DMS114 treated with DMSO at 0.1 percent for 48 hours (cell line): ENCODE results near the gene SMOC2.

Source experiments
- DNase-seq: peaks from one replicate; lab custom pipeline; 2025; ENCODE audit not compliant: unreplicated experiment; lab: John Stamatoyannopoulos, UW

The SMOC2 gene

GRCh38 chr6:168648240-168649125, 207.5 kb downstream of the SMOC2 start:
- DNase-seq = no peak

DNA sequence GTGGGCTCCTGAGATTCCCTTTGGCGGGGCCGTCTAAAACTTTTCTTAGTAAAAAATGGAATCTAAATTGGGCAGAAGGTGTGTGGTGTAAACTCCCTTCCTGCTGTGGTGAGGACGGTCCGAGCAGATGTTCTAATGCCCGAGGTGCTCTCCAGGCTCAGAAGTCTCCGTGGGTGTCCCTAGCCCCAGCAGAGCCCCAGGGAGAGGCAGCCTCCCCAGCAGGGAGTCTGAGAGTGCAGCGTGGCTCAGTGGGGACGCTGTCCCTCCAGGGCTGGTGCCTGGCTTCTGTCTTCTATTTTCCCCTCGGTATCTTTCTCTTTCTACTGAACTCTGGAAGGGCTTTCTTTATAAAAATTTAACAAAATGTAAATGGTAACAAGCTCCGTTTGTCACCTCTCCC, 208.2 kb downstream of the SMOC2 start:
- DNase-seq = no peak

DNA sequence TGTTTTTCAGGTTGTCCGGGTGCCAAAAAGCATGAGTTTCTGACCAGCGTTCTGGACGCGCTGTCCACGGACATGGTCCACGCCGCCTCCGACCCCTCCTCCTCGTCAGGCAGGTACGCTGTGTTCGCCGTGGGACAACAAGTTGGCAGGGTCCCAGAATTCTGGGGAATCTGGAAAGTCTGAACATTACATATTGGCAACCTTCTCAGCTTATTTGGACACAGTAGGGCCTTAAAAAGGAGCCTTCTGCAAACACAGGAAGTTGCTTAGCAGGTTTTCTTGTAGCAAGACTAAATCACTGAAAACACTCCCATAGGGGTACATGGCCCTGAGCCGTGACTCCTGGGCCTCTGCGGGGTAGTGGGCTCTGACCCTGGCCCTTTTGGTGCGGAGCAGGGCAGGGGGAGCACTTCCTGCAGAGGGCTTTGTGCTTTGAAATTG, 209.7 kb downstream of the SMOC2 start:
- DNase-seq = no peak

DNA sequence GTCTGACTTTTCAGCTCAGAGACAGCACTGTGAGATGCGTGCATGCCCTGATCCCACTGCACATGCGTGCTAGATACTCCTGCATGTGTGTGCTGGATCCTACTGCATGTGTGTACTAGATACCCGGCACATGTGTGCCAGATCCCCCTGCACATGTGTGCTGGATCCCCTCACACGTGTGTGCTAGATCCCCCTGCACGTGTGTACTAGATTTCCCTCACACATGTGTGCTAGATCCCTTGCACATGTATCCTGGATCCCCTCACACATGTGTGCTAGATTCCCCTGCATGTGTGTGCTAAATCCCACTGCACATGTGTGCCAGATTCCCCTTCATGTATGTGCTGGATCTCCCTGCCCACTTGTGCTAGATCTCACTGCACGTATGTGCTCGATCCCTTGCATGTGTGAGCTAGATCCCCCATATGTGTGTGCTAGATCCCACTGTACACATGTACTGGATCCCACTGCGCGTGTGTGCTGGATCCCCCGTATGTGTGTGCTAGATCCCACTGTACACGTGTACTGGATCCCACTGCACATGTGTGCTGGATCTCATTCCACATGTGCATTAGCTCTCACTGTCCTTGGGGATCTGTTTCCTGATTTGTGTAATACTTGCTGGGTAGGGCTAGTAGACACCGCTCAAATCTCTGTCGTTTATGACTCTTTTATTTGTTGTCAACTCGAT, 214.6 kb downstream of the SMOC2 start:
- no peak for DNase-seq

DNA sequence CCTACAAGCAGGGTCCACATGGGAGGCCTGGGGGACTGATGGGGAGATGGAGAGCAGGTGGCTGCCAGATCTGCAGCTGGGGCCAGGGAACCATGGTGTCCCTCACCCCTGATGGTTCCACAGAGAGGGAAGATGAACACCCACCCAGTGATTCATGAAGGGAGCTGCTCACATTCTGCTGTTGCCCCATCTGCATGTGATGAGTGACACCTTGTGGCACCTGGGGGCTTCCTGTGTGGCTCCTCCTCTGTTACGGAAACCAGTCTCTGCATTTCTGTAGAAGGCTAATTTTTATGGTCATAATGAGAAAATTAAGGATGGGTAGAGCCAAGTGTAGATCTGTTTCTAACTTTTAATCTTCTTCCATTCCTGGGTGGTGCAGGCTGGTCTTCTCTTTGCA, 217.1 kb downstream of the SMOC2 start:
- DNase-seq = no peak

DNA sequence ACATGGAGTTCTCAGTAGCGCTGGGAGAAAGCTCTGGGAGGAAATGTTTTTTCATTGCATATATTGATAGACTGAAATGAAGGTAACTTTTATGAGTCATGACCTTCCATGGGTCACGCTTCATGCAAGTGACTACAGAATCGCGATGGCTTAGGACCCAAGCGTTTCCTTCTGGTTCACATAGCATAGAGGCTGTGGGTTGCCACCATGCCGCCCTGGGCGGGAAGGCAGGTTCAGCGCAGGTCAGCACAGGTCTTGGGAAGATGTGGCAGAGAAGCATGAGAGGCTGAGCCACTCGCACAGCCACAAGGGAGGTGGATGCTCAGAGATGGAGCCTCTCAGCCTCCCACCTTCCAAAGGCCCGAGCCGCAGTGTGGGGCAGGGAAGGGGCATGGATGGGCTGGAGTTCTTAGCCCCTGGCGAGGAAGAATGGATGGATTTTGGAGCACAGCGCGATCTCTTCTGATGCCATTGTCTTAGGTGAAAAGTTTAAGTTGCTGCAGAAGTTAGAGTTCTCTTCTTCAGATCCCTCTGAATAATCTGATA, 219.5 kb downstream of the SMOC2 start:
- no peak for DNase-seq

DNA sequence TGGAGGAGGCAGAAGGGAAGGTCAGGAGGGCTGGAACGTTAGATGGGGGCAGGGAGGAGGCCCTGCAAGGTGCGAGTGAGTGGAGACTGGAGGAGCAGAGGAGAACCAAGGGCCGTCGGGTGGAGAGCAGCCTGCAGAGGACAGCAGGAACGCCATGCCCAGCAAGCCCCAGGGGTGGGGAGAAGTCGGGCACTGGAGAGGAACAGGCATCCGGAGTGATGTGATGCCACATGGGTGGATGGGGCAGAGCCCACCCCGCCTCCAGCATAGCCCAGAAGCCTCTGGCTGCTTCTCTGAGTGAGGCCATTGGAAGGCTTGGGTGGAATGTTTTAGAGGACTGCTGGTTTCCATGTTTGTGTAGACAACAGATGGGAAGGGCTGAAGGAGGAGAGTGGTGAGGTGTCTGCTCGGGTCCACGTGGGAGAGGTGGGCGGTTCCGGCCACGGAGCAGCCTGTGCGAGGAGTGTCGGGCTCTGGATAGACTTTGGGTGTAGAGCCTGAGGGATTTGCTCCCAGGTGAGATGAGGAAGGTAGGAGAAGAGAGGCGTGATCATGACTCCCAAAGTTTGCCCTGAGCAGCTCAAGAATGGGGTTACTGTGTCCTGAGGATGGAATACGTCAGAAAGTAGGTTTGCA, 221.4 kb downstream of the SMOC2 start:
- DNase-seq = no peak

DNA sequence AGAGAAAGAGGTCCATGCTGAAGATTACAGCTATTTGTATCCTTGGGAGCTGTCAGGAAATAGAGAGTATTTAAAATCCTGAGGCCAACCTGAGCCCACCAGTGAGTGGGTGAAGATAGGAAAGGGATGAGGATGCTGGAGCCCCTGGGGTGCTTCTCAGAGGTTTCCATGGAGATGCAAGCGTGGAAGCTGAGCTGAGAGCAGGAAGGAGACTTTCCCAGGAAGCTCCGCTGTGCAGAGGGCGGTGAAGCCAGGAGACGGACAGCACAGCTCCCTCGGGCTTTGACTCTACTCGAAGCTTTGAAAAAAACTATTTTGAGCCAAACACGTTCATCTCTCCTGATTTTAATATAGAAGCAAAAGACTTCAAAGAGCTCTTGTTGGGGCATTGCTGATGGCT, 222.1 kb downstream of the SMOC2 start:
- DNase-seq = no peak

GRCh38 chr6:168664956-168665355, 224.0 kb downstream of the SMOC2 start:
- DNase-seq = no peak

DNA sequence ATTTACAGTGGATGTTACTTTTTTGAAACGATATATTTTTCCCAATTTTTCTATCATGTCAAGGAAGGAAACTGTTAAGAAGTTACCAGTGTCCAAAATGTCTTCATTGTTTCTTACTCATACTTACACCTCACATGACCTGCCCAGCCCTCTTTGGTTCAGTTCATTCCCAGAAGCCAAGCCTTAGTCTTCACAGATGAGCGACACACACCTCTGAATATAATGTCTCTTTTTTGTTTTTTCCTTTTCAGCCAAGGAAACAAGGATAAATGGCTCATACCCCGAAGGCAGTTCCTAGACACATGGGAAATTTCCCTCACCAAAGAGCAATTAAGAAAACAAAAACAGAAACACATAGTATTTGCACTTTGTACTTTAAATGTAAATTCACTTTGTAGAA, 225.2 kb downstream of the SMOC2 start:
- DNase-seq = no peak

DNA sequence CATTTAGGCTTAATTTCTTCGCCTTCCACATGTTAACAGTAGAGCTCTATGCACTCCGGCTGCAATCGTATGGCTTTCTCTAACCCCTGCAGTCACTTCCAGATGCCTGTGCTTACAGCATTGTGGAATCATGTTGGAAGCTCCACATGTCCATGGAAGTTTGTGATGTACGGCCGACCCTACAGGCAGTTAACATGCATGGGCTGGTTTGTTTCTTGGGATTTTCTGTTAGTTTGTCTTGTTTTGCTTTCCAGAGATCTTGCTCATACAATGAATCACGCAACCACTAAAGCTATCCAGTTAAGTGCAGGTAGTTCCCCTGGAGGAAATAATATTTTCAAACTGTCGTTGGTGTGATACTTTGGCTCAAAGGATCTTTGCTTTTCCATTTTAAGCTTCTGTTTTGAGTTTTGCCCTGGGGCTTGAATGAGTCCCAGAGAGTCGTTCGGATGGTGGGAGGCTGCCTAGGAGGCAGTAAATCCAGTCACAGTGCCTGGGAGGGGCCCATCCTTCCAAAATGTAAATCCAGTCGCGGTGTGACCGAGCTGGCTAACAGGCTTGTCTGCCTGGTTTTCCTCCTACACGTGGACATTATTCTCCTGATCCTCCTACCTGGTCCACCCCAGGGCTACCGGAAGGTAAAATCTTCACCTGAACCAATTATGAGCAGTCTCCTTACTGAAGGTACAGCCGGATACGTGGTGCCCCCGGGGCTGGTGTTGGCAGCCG, 225.9 kb downstream of the SMOC2 start:
- DNase-seq = no peak

DNA sequence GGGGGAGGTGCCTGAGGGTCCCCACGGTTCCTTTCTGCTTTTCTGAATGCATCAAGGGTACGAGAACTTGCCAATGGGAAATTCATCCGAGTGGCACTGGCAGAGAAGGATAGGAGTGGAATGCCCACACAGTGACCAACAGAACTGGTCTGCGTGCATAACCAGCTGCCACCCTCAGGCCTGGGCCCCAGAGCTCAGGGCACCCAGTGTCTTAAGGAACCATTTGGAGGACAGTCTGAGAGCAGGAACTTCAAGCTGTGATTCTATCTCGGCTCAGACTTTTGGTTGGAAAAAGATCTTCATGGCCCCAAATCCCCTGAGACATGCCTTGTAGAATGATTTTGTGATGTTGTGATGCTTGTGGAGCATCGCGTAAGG, 226.4 kb downstream of the SMOC2 start:
- DNase-seq = no peak

- no peak for DNase-seq
Measured at GRCh38 chr6:168670401-168670985, 229.5 kb downstream of the SMOC2 start.

- no peak for DNase-seq
Measured at GRCh38 chr6:168671028-168671862, 230.3 kb downstream of the SMOC2 start.

GRCh38 chr6:168671863-168672546, 231.0 kb downstream of the SMOC2 start:
- no peak for DNase-seq

DNA sequence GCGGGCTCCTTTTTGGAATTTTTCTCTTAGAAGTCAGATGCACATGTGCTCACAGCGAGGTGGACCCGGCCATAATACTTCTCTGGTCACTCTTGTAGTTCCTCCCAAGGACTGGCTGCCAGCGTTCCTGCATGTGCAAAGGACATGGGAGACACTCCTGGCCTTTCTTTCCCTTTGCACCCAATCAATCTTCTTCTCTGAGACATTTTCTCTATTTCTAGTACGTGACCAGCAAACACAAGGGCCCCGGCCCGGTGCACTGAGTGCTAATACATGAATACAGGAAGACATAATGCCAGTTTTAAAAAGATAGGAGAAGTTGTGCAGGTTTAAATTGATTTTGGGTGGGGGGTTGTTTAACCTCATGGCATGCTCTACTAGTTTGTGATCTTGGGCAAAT, 233.6 kb downstream of the SMOC2 start:
- DNase-seq = no peak

DNA sequence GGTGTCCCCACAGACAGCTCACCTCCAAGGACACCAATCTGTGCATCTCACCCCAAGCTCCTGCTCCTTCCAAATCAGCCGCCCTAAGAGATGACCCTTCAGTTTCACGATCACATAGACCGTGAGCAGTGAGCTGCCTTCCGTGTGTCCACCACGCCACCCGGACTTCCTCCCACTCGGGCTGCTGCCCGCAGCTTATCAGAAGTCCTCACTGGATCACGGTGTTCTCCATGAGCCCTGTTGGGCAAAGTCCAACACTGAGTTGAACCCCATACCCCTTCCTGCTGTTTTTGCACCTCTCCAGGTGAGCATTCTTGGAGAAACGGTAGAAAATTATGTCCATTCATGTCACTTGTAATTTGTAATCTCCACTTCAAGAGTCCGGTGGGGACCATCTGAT, 234.4 kb downstream of the SMOC2 start:
- DNase-seq = no peak

DNA sequence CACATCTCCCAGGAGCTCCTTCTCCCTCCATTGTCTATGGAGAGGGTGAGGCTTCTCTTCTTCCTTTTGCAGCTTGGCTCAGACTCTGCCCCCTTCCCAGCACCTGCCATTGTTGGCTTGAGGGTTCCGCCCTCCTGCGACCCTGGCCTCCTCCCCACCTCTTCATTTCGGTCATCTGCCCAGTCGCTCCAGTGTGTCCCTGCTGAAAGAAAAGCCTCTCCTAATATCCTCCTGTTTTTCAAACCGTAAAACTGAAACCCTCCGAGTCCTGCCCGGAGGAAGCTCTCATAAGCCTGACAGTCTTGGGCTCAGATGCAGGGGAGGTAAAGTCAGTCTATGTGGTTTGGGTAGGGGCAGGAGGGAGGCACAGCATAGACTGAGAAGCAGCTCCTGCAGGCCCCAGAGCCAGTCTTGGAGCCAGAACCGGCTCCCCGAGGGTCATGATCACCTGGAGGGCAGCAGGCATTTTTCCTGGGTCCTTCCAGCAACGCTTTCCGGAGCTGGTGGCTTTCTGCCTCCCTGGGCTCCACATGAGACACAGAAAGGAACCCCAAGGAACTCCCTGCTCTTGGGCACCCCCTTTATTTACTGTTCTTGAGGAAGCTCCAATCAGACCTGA, 235.1 kb downstream of the SMOC2 start:
- DNase-seq = no peak
